ENCODE measurements around the gene CUEDC2.

CUEDC2 gene

DNA sequence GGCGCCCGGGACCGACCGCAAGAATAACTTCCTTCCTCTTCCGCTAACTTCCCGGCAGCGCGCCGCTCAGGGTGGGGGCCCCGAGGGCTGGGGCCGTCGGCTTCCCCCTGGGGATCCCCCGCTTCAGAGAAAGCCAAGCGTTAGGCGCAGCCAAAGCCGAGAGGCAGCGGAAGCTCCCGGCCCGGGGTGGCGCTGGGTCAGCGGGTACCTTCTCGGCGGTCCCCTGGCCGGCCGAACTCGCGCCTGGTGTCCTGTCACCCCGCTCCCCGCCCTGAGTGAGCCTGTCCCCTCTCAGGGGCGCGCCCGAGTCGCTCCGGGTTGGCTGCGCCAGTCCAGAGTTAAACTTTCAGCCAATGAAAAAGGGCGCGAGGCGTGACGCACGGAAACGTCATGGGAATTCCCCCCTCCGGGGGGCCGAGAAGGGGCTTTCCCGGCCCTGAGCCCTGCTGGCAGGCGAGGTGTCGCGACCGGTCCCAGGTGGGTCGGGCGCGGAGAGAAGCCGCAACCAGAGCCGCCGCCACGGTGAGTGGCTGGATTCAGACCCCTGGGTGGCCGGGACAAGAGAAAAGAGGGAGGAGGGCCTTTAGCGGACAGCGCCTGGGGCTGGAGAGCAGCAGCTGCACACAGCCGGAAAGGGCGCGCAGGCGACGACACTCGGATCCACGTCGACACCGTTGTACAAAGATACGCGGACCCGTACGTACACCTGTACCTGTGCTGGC, 38.1 kb downstream of the CUEDC2 start (continued):
- TF ChIP-seq INSM2 (tag by site-specific recombination; IDR thresholded peaks at IDR 0.05), result peak; percentile 35; the same call in 1 of the 2 replicates
- TF ChIP-seq ZNF626 (tag by site-specific recombination; IDR thresholded peaks at IDR 0.05), result no peak
- peak; percentile 89 for TF ChIP-seq ZBTB20 (tag by site-specific recombination; IDR thresholded peaks at IDR 0.05)
- TF ChIP-seq HOXA7 (CRISPR knock-in tag; IDR thresholded peaks at IDR 0.05; ENCODE audit: borderline replicate concordance), result no peak
- TF ChIP-seq ZNF645 (tag by site-specific recombination; IDR thresholded peaks at IDR 0.05), result no peak
- peak; percentile 55 for TF ChIP-seq KLF1 (tag by site-specific recombination; IDR thresholded peaks at IDR 0.05)
- no peak for TF ChIP-seq ZNF350 (tag by site-specific recombination; IDR thresholded peaks at IDR 0.05)
- peak; percentile 79; the same call in 1 of the 2 replicates for TF ChIP-seq ZNF660 (tag by site-specific recombination; IDR thresholded peaks at IDR 0.05)
- TF ChIP-seq ZNF184 (tag by site-specific recombination; IDR thresholded peaks at IDR 0.05), result no peak
- peak; percentile 57 for TF ChIP-seq ZNF398 (tag by site-specific recombination; IDR thresholded peaks at IDR 0.05)
- TF ChIP-seq, protein P1, sequence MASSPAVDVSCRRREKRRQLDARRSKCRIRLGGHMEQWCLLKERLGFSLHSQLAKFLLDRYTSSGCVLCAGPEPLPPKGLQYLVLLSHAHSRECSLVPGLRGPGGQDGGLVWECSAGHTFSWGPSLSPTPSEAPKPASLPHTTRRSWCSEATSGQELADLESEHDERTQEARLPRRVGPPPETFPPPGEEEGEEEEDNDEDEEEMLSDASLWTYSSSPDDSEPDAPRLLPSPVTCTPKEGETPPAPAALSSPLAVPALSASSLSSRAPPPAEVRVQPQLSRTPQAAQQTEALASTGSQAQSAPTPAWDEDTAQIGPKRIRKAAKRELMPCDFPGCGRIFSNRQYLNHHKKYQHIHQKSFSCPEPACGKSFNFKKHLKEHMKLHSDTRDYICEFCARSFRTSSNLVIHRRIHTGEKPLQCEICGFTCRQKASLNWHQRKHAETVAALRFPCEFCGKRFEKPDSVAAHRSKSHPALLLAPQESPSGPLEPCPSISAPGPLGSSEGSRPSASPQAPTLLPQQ (tag by site-specific recombination; IDR thresholded peaks at IDR 0.05), result peak; percentile 75; the same call in 1 of the 2 replicates
- TF ChIP-seq ATF2 (tag by site-specific recombination; IDR thresholded peaks at IDR 0.05; ENCODE audit: low read depth), result peak; percentile 48
- TF ChIP-seq ZXDB (tag by site-specific recombination; IDR thresholded peaks at IDR 0.05), result peak; percentile 92
- TF ChIP-seq ZNF335 (tag by site-specific recombination; conservative IDR thresholded peaks at IDR 0.05), result peak; percentile 85
- no peak for TF ChIP-seq ZNF529 (tag by site-specific recombination; IDR thresholded peaks at IDR 0.05; ENCODE audit: insufficient replicate concordance)
- TF ChIP-seq, protein P2, sequence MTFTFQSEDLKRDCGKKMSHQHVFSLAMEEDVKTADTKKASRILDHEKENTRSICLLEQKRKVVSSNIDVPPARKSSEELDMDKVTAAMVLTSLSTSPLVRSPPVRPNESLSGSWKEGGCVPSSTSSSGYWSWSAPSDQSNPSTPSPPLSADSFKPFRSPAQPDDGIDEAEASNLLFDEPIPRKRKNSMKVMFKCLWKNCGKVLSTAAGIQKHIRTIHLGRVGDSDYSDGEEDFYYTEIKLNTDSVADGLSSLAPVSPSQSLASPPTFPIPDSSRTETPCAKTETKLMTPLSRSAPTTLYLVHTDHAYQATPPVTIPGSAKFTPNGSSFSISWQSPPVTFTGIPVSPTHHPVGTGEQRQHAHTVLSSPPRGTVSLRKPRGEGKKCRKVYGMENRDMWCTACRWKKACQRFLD (tag by site-specific recombination; IDR thresholded peaks at IDR 0.05), result no peak
- TF ChIP-seq, protein P3, sequence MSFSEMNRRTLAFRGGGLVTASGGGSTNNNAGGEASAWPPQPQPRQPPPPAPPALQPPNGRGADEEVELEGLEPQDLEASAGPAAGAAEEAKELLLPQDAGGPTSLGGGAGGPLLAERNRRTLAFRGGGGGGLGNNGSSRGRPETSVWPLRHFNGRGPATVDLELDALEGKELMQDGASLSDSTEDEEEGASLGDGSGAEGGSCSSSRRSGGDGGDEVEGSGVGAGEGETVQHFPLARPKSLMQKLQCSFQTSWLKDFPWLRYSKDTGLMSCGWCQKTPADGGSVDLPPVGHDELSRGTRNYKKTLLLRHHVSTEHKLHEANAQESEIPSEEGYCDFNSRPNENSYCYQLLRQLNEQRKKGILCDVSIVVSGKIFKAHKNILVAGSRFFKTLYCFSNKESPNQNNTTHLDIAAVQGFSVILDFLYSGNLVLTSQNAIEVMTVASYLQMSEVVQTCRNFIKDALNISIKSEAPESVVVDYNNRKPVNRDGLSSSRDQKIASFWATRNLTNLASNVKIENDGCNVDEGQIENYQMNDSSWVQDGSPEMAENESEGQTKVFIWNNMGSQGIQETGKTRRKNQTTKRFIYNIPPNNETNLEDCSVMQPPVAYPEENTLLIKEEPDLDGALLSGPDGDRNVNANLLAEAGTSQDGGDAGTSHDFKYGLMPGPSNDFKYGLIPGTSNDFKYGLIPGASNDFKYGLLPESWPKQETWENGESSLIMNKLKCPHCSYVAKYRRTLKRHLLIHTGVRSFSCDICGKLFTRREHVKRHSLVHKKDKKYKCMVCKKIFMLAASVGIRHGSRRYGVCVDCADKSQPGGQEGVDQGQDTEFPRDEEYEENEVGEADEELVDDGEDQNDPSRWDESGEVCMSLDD (tag by site-specific recombination; IDR thresholded peaks at IDR 0.05), result peak; percentile 100
- TF ChIP-seq ZNF76 (tag by site-specific recombination; IDR thresholded peaks at IDR 0.05; ENCODE audit: borderline replicate concordance, low read depth), result peak; percentile 75; the same call in 1 of the 2 replicates
- TF ChIP-seq, protein P4, sequence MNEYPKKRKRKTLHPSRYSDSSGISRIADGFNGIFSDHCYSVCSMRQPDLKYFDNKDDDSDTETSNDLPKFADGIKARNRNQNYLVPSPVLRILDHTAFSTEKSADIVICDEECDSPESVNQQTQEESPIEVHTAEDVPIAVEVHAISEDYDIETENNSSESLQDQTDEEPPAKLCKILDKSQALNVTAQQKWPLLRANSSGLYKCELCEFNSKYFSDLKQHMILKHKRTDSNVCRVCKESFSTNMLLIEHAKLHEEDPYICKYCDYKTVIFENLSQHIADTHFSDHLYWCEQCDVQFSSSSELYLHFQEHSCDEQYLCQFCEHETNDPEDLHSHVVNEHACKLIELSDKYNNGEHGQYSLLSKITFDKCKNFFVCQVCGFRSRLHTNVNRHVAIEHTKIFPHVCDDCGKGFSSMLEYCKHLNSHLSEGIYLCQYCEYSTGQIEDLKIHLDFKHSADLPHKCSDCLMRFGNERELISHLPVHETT (tag by site-specific recombination; IDR thresholded peaks at IDR 0.05), result peak; percentile 44; the same call in 1 of the 2 replicates
- no peak for TF ChIP-seq GLI4 (tag by site-specific recombination; IDR thresholded peaks at IDR 0.05)
